Measurements from ENCODE around the gene JAZF1. TPM values are rescaled to one million over a fixed set of nuclear protein-coding genes. Genes with fewer than 3 reads are reported as not detected.

The JAZF1 gene
- total and polyA plus RNA-seq, 3 donors from 2014 or later: 38.5 to 51.0 (median 46.4) TPM

DNA sequence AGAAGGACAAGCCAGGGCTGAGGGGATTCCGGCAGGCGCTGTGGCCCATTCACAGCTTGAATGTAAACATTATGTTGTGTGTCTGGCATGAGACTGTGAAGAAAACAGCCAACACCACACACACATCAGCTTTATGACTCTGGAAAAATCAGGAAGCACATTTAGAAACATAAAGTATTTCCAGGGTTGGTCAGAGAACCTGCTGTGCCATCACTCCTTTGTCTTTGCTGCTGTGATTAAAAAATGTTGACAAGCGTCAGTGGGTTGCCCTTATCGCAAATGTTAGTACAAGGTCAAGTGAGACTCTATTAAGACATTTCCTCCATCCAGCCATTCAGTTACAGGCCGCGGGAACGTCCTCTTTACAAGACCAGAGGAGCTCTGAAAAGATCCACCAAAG is 345.2 kb downstream of the JAZF1 start:
- no peaks in the 10 kb centered on the region for H3K27me3 ChIP-seq
- H3K4me1 ChIP-seq: peaks cover 10% of the 10 kb centered on the region
- peak overlapping the region; percentile 71 to 72 for H3K27ac ChIP-seq
- TF ChIP-seq, protein P1, sequence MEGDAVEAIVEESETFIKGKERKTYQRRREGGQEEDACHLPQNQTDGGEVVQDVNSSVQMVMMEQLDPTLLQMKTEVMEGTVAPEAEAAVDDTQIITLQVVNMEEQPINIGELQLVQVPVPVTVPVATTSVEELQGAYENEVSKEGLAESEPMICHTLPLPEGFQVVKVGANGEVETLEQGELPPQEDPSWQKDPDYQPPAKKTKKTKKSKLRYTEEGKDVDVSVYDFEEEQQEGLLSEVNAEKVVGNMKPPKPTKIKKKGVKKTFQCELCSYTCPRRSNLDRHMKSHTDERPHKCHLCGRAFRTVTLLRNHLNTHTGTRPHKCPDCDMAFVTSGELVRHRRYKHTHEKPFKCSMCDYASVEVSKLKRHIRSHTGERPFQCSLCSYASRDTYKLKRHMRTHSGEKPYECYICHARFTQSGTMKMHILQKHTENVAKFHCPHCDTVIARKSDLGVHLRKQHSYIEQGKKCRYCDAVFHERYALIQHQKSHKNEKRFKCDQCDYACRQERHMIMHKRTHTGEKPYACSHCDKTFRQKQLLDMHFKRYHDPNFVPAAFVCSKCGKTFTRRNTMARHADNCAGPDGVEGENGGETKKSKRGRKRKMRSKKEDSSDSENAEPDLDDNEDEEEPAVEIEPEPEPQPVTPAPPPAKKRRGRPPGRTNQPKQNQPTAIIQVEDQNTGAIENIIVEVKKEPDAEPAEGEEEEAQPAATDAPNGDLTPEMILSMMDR (IDR thresholded peaks at IDR 0.05): no peak
- TF ChIP-seq POLR2A (IDR thresholded peaks at IDR 0.05): no peak
- no peaks in the 10 kb centered on the region for H3K36me3 ChIP-seq (ENCODE audit: low read depth, missing control alignments)
- H3K9me3 ChIP-seq: no peaks in the 10 kb centered on the region
- no peak overlapping the region for H3K4me3 ChIP-seq
- peak; percentile 69 for DNase-seq
- 46 to 53% methylated on average over 7 of the region's 7 CpGs for WGBS, 2 donors
- intact Hi-C loops (cut with DNase I; ENCODE audit: low total_unique reads): no loop called here

DNA sequence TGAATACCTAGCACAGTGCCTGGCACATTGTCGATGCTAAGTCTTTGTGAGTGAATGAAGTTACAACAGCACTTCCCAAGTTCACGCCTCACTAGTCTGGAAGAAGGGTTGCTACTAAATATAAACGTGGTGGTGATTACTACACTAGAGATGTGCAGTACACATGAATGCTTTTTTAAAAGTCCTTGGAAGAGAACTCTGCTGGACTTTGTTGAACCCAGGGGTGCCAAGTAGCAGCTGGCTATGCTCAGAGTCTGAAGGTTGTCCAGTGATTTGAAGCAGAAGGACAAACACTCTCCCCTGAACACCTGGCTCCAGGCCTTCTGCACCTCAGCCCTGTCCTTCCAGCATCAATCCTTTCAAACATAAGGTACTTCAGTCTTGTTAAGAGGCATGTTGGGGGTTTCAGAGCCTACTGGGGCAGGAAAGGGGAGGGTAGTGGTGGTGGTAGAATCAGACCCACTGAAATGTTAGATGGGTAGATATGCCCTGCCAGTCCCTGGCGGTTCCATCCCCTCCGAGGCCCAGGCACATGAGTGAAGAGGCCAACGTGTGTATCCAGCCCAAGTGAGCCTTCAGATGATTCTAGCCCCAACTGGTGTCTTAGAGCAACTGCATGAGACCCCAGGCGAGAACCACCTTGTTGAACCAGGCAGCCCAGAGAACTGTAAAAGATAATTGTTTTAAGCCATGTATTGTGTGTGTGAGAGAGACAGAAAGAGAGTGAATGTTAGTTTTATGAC is 346.2 kb downstream of the JAZF1 start:
- Histone ChIP-seq H3K4me1 (peaks cover 10% of the 10 kb centered on the region), H3K27ac (peak overlapping the region; percentile 71 to 72), H3K9me3 (no peaks in the 10 kb centered on the region), H3K36me3 (ENCODE audit: low read depth, missing control alignments) (no peaks in the 10 kb centered on the region), H3K27me3 (no peaks in the 10 kb centered on the region), H3K4me3 (no peak overlapping the region)
- TF ChIP-seq POLR2A (IDR thresholded peaks at IDR 0.05): no peak
- TF ChIP-seq, protein P1 (IDR thresholded peaks at IDR 0.05): no peak
- WGBS, 2 donors: 71% methylated on average over 7 of the region's 7 CpGs
- intact Hi-C loops (cut with DNase I; ENCODE audit: low total_unique reads): no loop called here
- DNase-seq: no peak

DNA sequence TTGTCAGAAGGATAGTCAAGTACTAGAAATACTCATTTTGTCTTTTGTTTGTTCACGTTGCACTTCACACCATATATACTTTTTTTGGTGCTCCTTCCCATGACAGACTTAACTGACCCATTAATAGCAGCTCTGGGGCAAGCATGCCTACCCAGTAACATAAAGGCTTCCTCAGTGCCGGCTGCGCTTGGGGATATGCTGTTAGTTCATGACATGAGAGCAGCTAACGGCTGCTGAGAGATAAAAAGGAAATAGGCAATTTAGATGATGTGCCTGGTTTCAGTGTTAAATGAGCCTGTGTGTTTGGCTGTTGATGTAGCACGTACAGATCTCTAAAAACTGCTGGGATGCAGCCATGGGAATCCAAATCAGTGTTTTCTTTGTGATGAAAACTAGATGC is 354.2 kb downstream of the JAZF1 start:
- intact Hi-C loops (cut with DNase I; ENCODE audit: low total_unique reads): no loop called here
- Histone ChIP-seq H3K36me3 (ENCODE audit: low read depth, missing control alignments) (no peaks in the 10 kb centered on the region), H3K27ac (no peak overlapping the region), H3K9me3 (no peaks in the 10 kb centered on the region), H3K27me3 (no peaks in the 10 kb centered on the region), H3K4me3 (no peak overlapping the region), H3K4me1 (no peaks in the 10 kb centered on the region)
- TF ChIP-seq, protein P1 (IDR thresholded peaks at IDR 0.05): no peak
- no peak for TF ChIP-seq POLR2A (IDR thresholded peaks at IDR 0.05)
- 55 to 58% methylated on average over 5 of the region's 5 CpGs for whole genome bisulfite sequencing, 2 donors
- DNase-seq: no peak

- TF ChIP-seq, protein P1 (IDR thresholded peaks at IDR 0.05): no peak
- TF ChIP-seq POLR2A (IDR thresholded peaks at IDR 0.05): no peak
- DNase-seq: no peak
- H3K9me3 ChIP-seq: no peaks in the 10 kb centered on the region
- intact Hi-C loops (cut with DNase I; ENCODE audit: low total_unique reads): no loop called here
- 46 to 48% methylated on average over 2 of the region's 2 CpGs for WGBS, 2 donors
- H3K4me1 ChIP-seq: no peaks in the 10 kb centered on the region
- H3K4me3 ChIP-seq: no peak overlapping the region
- no peak overlapping the region for H3K27ac ChIP-seq
- no peaks in the 10 kb centered on the region for H3K27me3 ChIP-seq
- H3K36me3 ChIP-seq (ENCODE audit: low read depth, missing control alignments): no peaks in the 10 kb centered on the region
These were observed 354.7 kb downstream of the JAZF1 start for GRCh38 chr7:27825891-27826290.

DNA sequence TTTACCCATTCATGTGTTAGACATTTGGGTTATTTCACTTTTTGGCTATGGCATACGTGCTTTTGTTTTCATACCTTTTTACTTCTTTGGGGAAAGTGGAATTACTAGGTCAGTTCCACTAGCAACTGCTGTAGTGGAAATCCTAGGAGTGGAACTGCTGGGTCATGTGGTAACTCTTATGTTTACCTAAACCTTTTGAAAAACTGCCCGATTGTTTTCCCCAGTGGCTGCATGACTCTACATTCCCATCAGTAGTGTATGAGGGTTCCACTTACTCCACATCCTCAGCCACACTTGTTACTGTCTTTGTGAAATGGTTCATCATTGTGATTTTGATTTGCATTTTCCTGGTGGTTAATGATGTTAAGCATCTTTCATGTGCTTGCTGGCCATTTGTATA is 358.4 kb downstream of the JAZF1 start:
- H3K9me3 ChIP-seq: no peaks in the 10 kb centered on the region
- DNase-seq: no peak
- intact Hi-C loops (cut with DNase I; ENCODE audit: low total_unique reads): no loop called here
- TF ChIP-seq POLR2A (IDR thresholded peaks at IDR 0.05): no peak
- TF ChIP-seq, protein P1 (IDR thresholded peaks at IDR 0.05): no peak
- H3K27me3 ChIP-seq: no peaks in the 10 kb centered on the region
- no peak overlapping the region for H3K4me3 ChIP-seq
- 88 to 89% methylated on average over 2 of the region's 2 CpGs for WGBS, 2 donors
- no peaks in the 10 kb centered on the region for H3K4me1 ChIP-seq
- H3K36me3 ChIP-seq (ENCODE audit: low read depth, missing control alignments): no peaks in the 10 kb centered on the region
- no peak overlapping the region for H3K27ac ChIP-seq

Data from testis (tissue), 3 donors.